NCI-H526 (cell line): ENCODE measurements around the gene RBSN.
A peak's percentile ranks its signal among the peaks of the same experiment; 100 is the strongest.

Source experiments
- DNase-seq, 2 experiments: peaks; one replicate each; lab custom pipeline; 2025; lab: John Stamatoyannopoulos, UW

Gene RBSN

GRCh38 chr3:15099364-15100098 is 583 bp upstream of the RBSN start:
- DNase-seq, result peak in 1 of 2 experiments; percentile 34

DNA sequence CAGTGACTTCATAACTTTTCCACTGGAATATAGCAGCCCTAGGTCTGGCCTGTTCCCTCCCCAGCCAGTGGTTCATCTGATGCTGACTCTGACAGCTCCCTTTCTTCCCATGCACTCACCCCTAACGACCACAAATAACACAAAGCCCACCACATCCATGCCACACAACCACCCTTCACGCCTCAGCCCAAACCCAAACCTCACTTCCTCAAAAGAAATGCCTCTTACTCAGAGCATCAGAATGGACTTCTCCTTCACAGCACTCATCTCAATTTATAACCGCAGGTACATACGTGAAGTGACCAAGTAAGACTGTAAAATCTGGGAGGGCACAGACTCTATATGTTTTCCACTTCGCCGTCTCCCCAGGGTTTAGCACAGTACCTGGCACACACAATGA is 1.1 kb downstream of the RBSN start:
- no peak for DNase-seq

- DNase-seq, result no peak
Measured at GRCh38 chr3:15096046-15096445, 2.9 kb downstream of the RBSN start.

GRCh38 chr3:15094187-15094875 is 4.6 kb downstream of the RBSN start:
- DNase-seq, result no peak

- no peak for DNase-seq
Measured at GRCh38 chr3:15092686-15093085, 6.3 kb downstream of the RBSN start.

- no peak for DNase-seq
Measured at GRCh38 chr3:15091575-15091974, 7.4 kb downstream of the RBSN start.

- no peak for DNase-seq
Measured at GRCh38 chr3:15089201-15089600, 9.7 kb downstream of the RBSN start.

- DNase-seq, result no peak
Measured at GRCh38 chr3:15086699-15087098, 12.2 kb downstream of the RBSN start.

DNA sequence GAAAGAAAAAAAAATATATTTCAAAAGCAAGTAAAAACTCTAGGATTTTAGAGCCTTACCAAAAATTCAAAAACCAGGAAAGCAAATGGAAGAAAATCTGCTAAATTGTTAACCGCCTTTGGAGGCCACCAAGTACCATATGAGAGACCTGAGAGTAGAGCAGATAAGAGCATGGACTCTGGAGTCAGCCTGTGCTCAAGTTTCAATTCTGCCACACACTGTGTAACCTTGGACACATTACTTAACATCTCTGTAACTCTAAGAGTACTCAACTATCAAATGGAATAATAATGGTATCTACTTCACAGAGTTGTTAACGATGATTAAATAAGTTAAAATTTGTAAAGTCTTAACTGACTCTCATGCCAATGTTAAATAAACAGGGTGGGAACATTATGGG is 12.7 kb downstream of the RBSN start:
- DNase-seq, result no peak

DNA sequence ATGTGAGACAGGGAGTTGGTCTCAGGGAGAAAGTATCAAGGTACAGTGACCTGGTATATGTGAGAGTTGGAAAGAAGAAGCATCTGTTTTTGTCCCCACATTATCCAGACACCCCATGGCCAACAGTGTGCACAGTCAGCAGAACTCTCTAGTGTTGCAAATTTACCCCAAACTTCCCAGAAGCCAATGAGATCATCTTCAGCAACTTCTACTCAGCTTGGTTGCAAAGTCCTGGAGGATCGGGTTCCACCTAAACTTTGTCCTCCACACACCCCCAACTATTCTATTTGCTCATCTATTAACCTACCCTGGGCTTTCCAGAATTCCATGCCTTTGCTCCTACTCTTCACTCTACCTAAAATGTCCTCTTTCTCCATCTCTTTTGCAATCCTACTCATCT is 15.7 kb downstream of the RBSN start:
- DNase-seq, result no peak

GRCh38 chr3:15081960-15082664 is 16.8 kb downstream of the RBSN start:
- DNase-seq, result no peak

GRCh38 chr3:15079091-15079490 is 19.9 kb downstream of the RBSN start:
- no peak for DNase-seq

- no peak for DNase-seq
Measured at GRCh38 chr3:15074500-15074899, 24.4 kb downstream of the RBSN start.

DNA sequence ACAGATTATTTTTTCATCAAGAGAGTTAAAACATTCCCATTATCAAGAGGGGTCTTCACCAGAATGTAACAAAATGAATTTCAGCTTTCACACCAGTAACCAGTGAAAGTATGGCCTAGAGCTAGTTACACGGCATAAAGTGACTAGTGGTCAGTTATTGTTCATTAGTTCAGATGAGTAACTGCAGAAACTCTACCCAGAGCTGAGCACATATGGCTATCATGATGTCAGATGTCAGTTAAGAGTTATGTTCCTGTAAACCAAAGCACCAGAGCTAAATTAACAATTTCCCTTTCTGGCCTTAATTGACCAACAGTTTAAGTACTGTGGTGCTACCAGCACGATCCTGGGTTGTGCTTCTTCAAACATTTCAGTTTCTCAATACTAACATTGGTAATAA is 27.2 kb downstream of the RBSN start:
- DNase-seq, result no peak

- DNase-seq, result no peak
Measured at GRCh38 chr3:15069441-15069840, 29.5 kb downstream of the RBSN start.

DNA sequence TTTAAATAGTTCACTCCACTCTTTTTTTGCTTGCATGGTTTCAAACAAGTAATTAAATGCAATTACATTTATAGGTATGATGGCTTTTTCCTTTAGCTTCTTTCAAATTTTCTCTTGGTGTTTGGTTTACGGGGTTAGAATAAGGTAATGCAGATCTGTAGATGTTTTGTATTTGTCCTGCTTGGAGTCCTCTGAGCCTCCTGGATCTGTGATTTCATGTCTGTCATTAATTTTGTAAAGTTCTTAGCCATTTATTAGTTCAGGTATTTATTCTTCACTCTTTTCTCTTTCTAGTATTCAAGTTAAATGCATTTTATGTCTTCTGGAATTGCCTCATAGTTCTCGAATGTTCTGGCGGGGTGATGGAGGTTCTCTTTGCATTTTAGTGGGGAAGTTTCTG is 32.5 kb downstream of the RBSN start:
- DNase-seq, result no peak

DNA sequence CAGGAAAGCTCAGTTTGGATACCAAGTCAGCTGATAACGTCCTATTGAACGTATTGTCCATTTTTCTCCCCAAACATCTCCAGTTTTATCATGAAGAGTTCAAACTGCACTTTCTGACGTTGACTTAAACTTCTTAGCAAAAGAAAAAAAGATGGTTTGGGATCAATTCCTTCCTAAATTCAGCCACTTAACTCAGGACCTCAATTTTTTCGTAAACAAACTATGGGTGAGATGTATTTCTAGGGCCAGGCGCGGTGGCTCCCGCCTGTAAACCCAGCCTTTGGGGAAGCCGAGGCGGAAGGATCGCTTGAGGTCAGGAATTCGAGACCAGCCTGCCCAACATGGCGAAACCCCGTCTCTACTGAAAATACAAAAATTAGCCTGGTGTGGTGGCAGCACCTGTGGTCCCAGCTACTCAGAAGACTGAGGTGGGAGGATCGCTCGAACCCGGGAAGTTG is 33.4 kb downstream of the RBSN start:
- no peak for DNase-seq

GRCh38 chr3:15064835-15065549 is 34.0 kb downstream of the RBSN start, which contains the start of gene MRPS25:
Gene MRPS25 (minus strand): TSS chr3:15065315. CDS start chr3:15065194, 121 bp downstream.
- DNase-seq, result peak; percentile 72 to 94

DNA sequence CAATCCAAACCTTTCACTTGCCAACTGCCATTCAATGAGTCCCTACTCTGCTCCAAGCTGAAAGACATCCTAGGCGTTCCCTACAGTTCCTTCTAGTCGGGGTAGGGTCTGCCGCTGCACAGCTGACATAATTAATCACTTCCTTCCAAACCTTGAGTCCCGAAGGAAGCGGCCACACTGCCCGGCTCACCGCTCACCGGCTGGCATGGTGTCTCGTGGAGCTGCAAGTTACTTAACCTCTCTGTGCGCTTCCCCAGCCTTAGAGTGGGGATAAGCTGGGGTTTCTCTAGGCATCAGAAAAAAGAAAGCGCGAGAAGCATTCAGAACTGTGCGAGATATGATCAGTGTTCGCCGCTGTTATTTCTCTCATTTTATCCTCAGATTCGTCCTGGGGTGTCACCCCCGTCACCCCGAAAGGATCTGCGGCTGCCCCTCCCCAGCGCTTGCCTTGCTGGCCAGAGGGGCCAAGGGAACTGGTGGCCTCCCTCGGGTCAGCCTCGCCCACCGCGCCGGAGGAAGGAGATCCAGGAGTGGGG is 34.6 kb downstream of the RBSN start:
- DNase-seq, result peak in 1 of 2 experiments; percentile 41

DNA sequence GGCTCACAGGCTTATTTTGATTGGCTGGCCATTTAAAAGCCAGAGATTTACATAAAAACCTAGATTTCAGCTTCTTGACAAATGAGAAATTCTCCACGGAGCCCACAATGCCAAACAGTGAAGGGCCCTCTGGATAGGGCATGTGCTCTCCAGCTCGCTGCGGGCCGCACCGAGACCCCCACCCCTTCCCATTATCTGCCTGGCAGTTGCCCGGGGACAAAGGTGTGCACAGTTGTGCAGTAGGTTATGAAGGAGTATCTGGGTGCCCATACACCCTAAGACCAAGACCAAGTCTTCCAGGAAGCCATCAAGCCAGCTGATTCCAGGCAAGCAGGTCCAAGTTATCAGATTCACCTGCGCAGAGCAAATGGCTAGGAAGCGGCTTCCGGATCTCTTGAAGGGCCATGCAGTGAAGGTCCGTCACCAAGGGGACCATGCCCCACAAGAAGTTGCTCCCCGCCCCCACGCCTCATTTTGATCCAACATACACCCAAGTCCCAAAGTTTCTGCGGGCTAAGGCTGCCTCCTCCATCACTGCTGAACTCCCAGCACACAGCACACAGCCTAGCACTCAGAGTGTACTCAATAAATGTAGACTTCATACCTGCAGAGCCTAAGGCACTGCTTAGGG is 35.2 kb downstream of the RBSN start:
- DNase-seq, result no peak

- DNase-seq, result peak in 1 of 2 experiments; percentile 11
Measured at GRCh38 chr3:15063238-15063637, 35.7 kb downstream of the RBSN start.
